Heart right ventricle (tissue), 16 donors: Measurements from ENCODE around the gene CCN5. TPM values are rescaled to one million over a fixed set of nuclear protein-coding genes. Genes with fewer than 3 reads are reported as not detected.
A peak's percentile ranks its signal among the peaks of the same experiment; 100 is the strongest.

ENCODE experiments used
- ATAC-seq, 8 donors: fragments of 200-7000 bp; cut with Tn5 transposase; one replicate each; pipeline ENCODE4 v1.9.1; 2020; ENCODE audit warnings: mild to moderate bottlenecking in 8 of 8, moderate library complexity in 8 of 8, moderate number of reproducible peaks in 1 of 8
- DNase-seq, 2 donors: peaks; one replicate each; pipeline ENCODE4 v3.0.0-alpha.2; 2020
- H3K27ac ChIP-seq, 10 donors: fragments of 200-600 bp; sonication (generic) in 2 of 10; one replicate each; pipeline versions ENCODE4 v1.5.0 to v1.8.0; 2020 to 2022; ENCODE audit warnings: mild to moderate bottlenecking in 3 of 10
- H3K27me3 ChIP-seq, 7 donors: fragments of 200-600 bp; one replicate each; pipeline ENCODE4 v1.8.0; 2021 to 2022; ENCODE audit warnings: mild to moderate bottlenecking in 2 of 7
- H3K36me3 ChIP-seq, 9 donors: fragments of 200-600 bp; sonication (generic) in 1 of 9; one replicate each; pipeline versions ENCODE4 v1.5.0 to v1.8.0; 2020 to 2022; ENCODE audit warnings: mild to moderate bottlenecking in 2 of 9
- H3K4me1 ChIP-seq, 9 donors: fragments of 200-600 bp; sonication (generic) in 1 of 9; one replicate each; pipeline versions ENCODE4 v1.5.0 to v1.8.0; 2020 to 2022; ENCODE audit warnings: mild to moderate bottlenecking in 4 of 9
- H3K4me3 ChIP-seq, 10 donors: fragments of 200-600 bp; sonication (generic) in 2 of 10; one replicate each; pipeline versions ENCODE4 v1.5.0 to v1.8.0; 2020 to 2022; ENCODE audit warnings: mild to moderate bottlenecking in 7 of 10, moderate library complexity in 2 of 10
- H3K9me3 ChIP-seq, 11 donors: fragments of 200-600 bp in 10 of 11; sonication (generic) in 2 of 11; one replicate each; pipeline versions ENCODE4 v1.5.0 to v1.8.0; 2013 to 2022; ENCODE audit warnings: mild to moderate bottlenecking in 2 of 11, control low read depth in 1 of 11, moderate library complexity in 1 of 11
- WGBS, 2 donors: extraction: QIAGEN DNeasy Blood & Tissue Kit; methylation state at CpG; one replicate each; pipeline ENCODE4 v1.1.7; 2013; ENCODE audit warnings: inconsistent platforms in 1 of 2; 5-methylcytosine and 5-hydroxymethylcytosine counted together
- intact Hi-C, 10 donors: fragments of 100-400 bp; cut with DNase I; formaldehyde crosslinking; loops; one replicate each; pipeline versions ENCODE4 v1.11.1 to v1.14.2; 2022
- polyA plus RNA-seq, 2 donors: library from polyadenylated mRNA; stranded (reverse); fragments of 200-250 nt; gene quantifications; one replicate each; pipeline ENCODE4 v1.2.3, GENCODE V29; 2013
- total RNA-seq, 10 donors: library from RNA; stranded (reverse); fragmentation: NEBNext Ultra II Directional in 3 of 10; extraction: Animal tissue kit (Norgen Biotek cat#: 25700) in 3 of 10; gene quantifications; one replicate each; pipeline versions ENCODE4 v1.2.1 to v1.2.4, GENCODE V29; 2021 to 2023
- TF ChIP-seq, protein P1 (sequence below), 9 donors: fragments of 200-600 bp; sonication (generic) in 2 of 9; IDR thresholded peaks; one replicate each; pipeline versions ENCODE4 v1.5.0 to v1.8.0; 2021 to 2022; ENCODE audit warnings: antibody characterized with exemption in 9 of 9, mild to moderate bottlenecking in 5 of 9, moderate library complexity in 1 of 9
- donor health status: Arrhythmogenic right ventricular cardiomyopathy.
- donor health status: ischemic (EF 13 %, LVEDD 7.1; RV severe dilation, severe dysfunction).
- donor health status: healthy with polysubstance abuse.
- donor health status: DM: no; HTN: yes; CAD: no.
- donor health status: DM: no; HTN: no; CAD: no.
- donor health status: ischemic (EF 25% LVEDD 6.9; RV normal size, moderate dysfunction).
- donor health status: ischemic (EF 25% LVEDD 5.7; RV mildly dilated, moderate dysfunction).
- donor health status: healthy.
- donor health status: DM: yes; HTN: yes; CAD: no.
- donor health status: Ischemic cardiomyopathy.
- donor health status: ischemic (EF 35%, LVEDD 5.7; RV mildly dilated, moderate dysfunction).
- donor health status: nonischemic (EF 11% LVEDD 7.7; RV severe dilation, severe dysfunction).
- donor health status: DM: yes; HTN: yes; CAD: no.
- donor health status: PGD.
- donor health status: ischemic (EF 29% LVEDD 5.4; RV normal size, mild dysfunction).
- donor health status: nonischemic (EF 23%, LVEDD 6.1; RV moderate dilation, normal function).

CCN5 gene
- total and polyA plus RNA-seq, 12 donors = 4.3 to 87.2 (median 14.5) TPM

- TF ChIP-seq, protein P1, sequence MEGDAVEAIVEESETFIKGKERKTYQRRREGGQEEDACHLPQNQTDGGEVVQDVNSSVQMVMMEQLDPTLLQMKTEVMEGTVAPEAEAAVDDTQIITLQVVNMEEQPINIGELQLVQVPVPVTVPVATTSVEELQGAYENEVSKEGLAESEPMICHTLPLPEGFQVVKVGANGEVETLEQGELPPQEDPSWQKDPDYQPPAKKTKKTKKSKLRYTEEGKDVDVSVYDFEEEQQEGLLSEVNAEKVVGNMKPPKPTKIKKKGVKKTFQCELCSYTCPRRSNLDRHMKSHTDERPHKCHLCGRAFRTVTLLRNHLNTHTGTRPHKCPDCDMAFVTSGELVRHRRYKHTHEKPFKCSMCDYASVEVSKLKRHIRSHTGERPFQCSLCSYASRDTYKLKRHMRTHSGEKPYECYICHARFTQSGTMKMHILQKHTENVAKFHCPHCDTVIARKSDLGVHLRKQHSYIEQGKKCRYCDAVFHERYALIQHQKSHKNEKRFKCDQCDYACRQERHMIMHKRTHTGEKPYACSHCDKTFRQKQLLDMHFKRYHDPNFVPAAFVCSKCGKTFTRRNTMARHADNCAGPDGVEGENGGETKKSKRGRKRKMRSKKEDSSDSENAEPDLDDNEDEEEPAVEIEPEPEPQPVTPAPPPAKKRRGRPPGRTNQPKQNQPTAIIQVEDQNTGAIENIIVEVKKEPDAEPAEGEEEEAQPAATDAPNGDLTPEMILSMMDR (IDR thresholded peaks at IDR 0.05) = no peak
Observed at GRCh38 chr20:44684047-44684967, 30.9 kb upstream of the CCN5 start.

GRCh38 chr20:44686934-44687333, 28.2 kb upstream of the CCN5 start:
- Histone ChIP-seq H3K27ac (no peak overlapping the region), H3K4me3 (no peak overlapping the region), H3K9me3 (peaks cover 0 to 2% (median 0%) of the 10 kb centered on the region in 11 donors), H3K36me3 (no peaks in the 10 kb centered on the region), H3K27me3 (peaks cover 0 to 4% (median 0%) of the 10 kb centered on the region in 7 donors), H3K4me1 (peaks cover 6 to 33% (median 20%) of the 10 kb centered on the region in 9 donors)
- WGBS, 2 donors = 93% methylated on average over 4 of the region's 4 CpGs
- intact Hi-C loops = loop anchor here in 7 of 10 donors (5.0 to 10.0 kb wide), 6 partner anchors 72 to 472 kb away; partner anchors contain the start of gene OSER1 (in 1 of the 7)
- DNase-seq = no peak
- ATAC-seq = no peak
- TF ChIP-seq, protein P1 (IDR thresholded peaks at IDR 0.05) = no peak

More at GRCh38 chr20:44684047-44684967, 30.9 kb upstream of the CCN5 start:
- Histone ChIP-seq H3K36me3 (no peaks in the 10 kb centered on the region), H3K4me3 (no peak overlapping the region), H3K9me3 (no peaks in the 10 kb centered on the region), H3K27ac (no peak overlapping the region), H3K27me3 (peaks cover 0 to 4% (median 0%) of the 10 kb centered on the region in 7 donors), H3K4me1 (peaks cover 0 to 14% (median 6%) of the 10 kb centered on the region in 9 donors)
- WGBS, 2 donors = 76 to 79% methylated on average over 6 of the region's 6 CpGs
- intact Hi-C loops = loop anchor here in 9 of 10 donors (2.0 to 10.0 kb wide), 10 partner anchors 48 to 470 kb away; partner anchors contain the start of gene OSER1 (in 1 of the 9)
- DNase-seq = no peak
- peak in 5 of 8 donors; percentile 17 to 51 (median 44) for ATAC-seq

DNA sequence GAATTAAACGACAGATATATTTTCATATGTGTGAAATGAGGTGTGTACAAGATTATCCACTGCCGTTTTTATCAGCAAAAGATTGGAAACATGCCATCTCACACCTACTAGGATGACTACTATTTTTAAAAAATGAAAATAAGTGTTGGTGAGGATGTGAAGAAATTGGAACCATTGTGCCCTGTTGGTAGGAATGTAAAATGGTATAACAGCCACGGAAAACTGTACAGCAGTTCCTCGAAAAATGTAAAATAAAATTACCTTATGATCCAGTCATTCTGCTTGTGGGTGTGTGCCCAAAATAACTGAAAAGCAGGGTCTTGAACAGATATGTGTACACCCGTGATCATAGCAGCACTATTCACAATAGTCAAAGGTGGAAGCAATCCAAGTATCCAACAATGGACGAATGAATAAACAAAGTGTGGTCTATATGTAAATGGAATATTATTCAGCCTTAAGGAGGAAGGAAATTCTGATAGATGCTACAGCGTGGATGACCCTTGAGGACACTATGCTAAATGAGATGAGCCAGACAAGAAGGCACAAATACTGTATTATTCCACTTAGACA, 27.0 kb upstream of the CCN5 start:
- peaks cover 0 to 5% (median 0%) of the 10 kb centered on the region in 11 donors for H3K9me3 ChIP-seq
- intact Hi-C loops = loop anchor here in 7 of 10 donors (5.0 to 10.0 kb wide), 6 partner anchors 73 to 473 kb away; partner anchors contain the start of gene OSER1 (in 1 of the 7)
- no peak overlapping the region for H3K4me3 ChIP-seq
- DNase-seq (no peak), ATAC-seq (no peak)
- TF ChIP-seq, protein P1 (IDR thresholded peaks at IDR 0.05) = peak in 2 of 9 donors; percentile 5 to 8
- H3K27ac ChIP-seq = peak overlapping the region in 1 of 10 donors; percentile 33
- peaks cover 0 to 4% (median 0%) of the 10 kb centered on the region in 7 donors for H3K27me3 ChIP-seq
- no peaks in the 10 kb centered on the region for H3K36me3 ChIP-seq
- peaks cover 11 to 45% (median 30%) of the 10 kb centered on the region in 9 donors for H3K4me1 ChIP-seq
- WGBS, 2 donors = 42 to 46% methylated on average over 7 of the region's 7 CpGs

- DNase-seq = no peak
- intact Hi-C loops = loop anchor here in 7 of 10 donors (5.0 to 10.0 kb wide), 6 partner anchors 75 to 475 kb away; partner anchors contain the start of gene OSER1 (in 1 of the 7)
- Histone ChIP-seq H3K27me3 (no peaks in the 10 kb centered on the region), H3K4me3 (no peak overlapping the region), H3K36me3 (no peaks in the 10 kb centered on the region), H3K27ac (peak overlapping the region in 7 of 10 donors; percentile 74 to 88 (median 79)), H3K4me1 (peaks cover 15 to 58% (median 35%) of the 10 kb centered on the region in 9 donors), H3K9me3 (peaks cover 0 to 10% (median 0%) of the 10 kb centered on the region in 11 donors)
- ATAC-seq = no peak
- 55 to 74% methylated on average over 3 of the region's 3 CpGs for WGBS, 2 donors
- TF ChIP-seq, protein P1 (IDR thresholded peaks at IDR 0.05) = no peak
Observed at GRCh38 chr20:44689809-44690208, 25.4 kb upstream of the CCN5 start.
